Kidney (tissue), 14 donors: Measurements from ENCODE around the gene PSMB5. TPM values are rescaled to one million over a fixed set of nuclear protein-coding genes. Genes with fewer than 3 reads are reported as not detected.
A peak's percentile ranks its signal among the peaks of the same experiment; 100 is the strongest.

Source experiments
- DNase-seq, 5 donors: peaks; one replicate each; pipeline ENCODE4 v3.0.0-alpha.2; 2013 to 2020
- FAIRE-seq: peaks from 2 replicates; lab custom pipeline; 2012; peaks lifted over from hg19 to GRCh38; lab: Jason Lieb, UNC
- H3K27ac ChIP-seq, 2 donors: one replicate each; pipeline ENCODE4 v1.7.0; 2013; ENCODE audit warnings: low read depth in 2 of 2, low read length in 2 of 2, inconsistent platforms in 1 of 2
- H3K27me3 ChIP-seq: one replicate; pipeline ENCODE4 v1.7.1; 2013; ENCODE audit warnings: low read length, inconsistent platforms; ENCODE audit not compliant: control insufficient read depth, insufficient read depth
- H3K36me3 ChIP-seq, 3 donors: one replicate each; pipeline versions ENCODE4 v1.7.0 to v1.7.1; 2013; ENCODE audit warnings: low read length in 3 of 3, control low read depth in 1 of 3, inconsistent platforms in 1 of 3; ENCODE audit not compliant: insufficient read depth in 3 of 3, control insufficient read depth in 2 of 3
- H3K4me1 ChIP-seq, 3 donors: one replicate each; pipeline versions ENCODE4 v1.7.0 to v1.7.1; 2013; ENCODE audit warnings: low read length in 3 of 3, inconsistent platforms in 1 of 3, low read depth in 1 of 3; ENCODE audit not compliant: control insufficient read depth in 2 of 3, insufficient read depth in 2 of 3
- H3K4me3 ChIP-seq, 3 donors: one replicate each; pipeline versions ENCODE4 v1.7.0 to v1.8.1; 2013; ENCODE audit warnings: low read length in 3 of 3, control low read depth in 1 of 3, inconsistent platforms in 1 of 3
- H3K9ac ChIP-seq, 3 donors: one replicate each; pipeline versions ENCODE4 v1.7.0 to v1.7.1; 2013; ENCODE audit warnings: low read length in 3 of 3, control low read depth in 1 of 3, inconsistent platforms in 1 of 3
- H3K9me3 ChIP-seq, 3 donors: one replicate each; pipeline versions ENCODE4 v1.7.0 to v1.7.1; 2013; ENCODE audit warnings: low read length in 3 of 3, control low read depth in 1 of 3, inconsistent platforms in 1 of 3; ENCODE audit not compliant: control insufficient read depth in 2 of 3, insufficient read depth in 1 of 3
- intact Hi-C: fragments of 100-400 bp; cut with DNase I; formaldehyde crosslinking; loops from one replicate; pipeline ENCODE4 v1.11.1; 2022
- polyA plus RNA-seq: library from polyadenylated mRNA; stranded (reverse); fragments of 350-450 nt; fragmentation: Illumina TruSeq; extraction: RNeasy Lipid Tissue Mini Kit (QIAGEN cat#74804); gene quantifications from one replicate; pipeline ENCODE4 v1.2.3, GENCODE V29; 2014; ENCODE audit warnings: low read depth, low replicate concordance; ENCODE audit not compliant: insufficient read depth
- total RNA-seq: library from RNA; stranded (reverse); fragmentation: NEBNext Ultra II Directional; extraction: Animal tissue kit (Norgen Biotek cat#: 25700); gene quantifications from one replicate; pipeline ENCODE4 v1.2.1, GENCODE V29; 2021
- TF ChIP-seq, protein P1 (sequence below): IDR thresholded peaks from 3 replicates; pipeline ENCODE4 v1.5.1; 2012; ENCODE audit warnings: mild to moderate bottlenecking, moderate library complexity, borderline replicate concordance; ENCODE audit not compliant: insufficient read depth; ENCODE audit errors: extremely low read depth
- donor health status: control.
- donor health status: control.
- donor health status: control.
- donor health status: control.
- donor health status: control.
- donor health status: DM: yes; HTN: yes; CAD: no.
- donor health status: Normal renal cell carcinoma (clear cell type).

The PSMB5 gene
- total and polyA plus RNA-seq, 2 donors from 2014 or later, result 87.1 to 190 TPM

DNA sequence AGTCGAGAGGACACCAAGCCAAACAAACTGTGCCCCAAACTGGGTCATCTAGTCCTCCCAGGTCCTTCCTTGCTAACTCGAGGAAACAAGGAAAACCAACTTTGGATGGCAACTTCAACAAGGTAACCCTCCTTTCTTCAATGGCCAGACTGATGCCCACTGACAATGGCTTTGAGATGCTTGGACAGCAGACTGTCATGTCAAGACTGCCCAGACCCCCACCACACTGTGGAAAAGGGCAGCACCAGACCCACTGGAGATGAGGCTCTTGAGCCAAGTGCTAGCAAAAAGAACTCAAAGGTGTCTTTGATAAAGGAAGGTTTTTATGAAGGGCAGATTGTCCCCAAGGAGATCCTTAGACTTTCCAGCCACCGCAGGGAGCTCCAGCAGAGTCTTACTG lies 31.7 kb upstream of the PSMB5 start:
- no peak overlapping the region for H3K27ac ChIP-seq
- peaks cover 0 to 16% (median 11%) of the 10 kb centered on the region in 3 donors for H3K4me1 ChIP-seq
- no peaks in the 10 kb centered on the region for H3K9me3 ChIP-seq
- H3K36me3 ChIP-seq, result peaks cover 32 to 57% (median 45%) of the 10 kb centered on the region in 3 donors
- no peaks in the 10 kb centered on the region for H3K27me3 ChIP-seq
- intact Hi-C loops, result no loop called here
- TF ChIP-seq, protein P1, sequence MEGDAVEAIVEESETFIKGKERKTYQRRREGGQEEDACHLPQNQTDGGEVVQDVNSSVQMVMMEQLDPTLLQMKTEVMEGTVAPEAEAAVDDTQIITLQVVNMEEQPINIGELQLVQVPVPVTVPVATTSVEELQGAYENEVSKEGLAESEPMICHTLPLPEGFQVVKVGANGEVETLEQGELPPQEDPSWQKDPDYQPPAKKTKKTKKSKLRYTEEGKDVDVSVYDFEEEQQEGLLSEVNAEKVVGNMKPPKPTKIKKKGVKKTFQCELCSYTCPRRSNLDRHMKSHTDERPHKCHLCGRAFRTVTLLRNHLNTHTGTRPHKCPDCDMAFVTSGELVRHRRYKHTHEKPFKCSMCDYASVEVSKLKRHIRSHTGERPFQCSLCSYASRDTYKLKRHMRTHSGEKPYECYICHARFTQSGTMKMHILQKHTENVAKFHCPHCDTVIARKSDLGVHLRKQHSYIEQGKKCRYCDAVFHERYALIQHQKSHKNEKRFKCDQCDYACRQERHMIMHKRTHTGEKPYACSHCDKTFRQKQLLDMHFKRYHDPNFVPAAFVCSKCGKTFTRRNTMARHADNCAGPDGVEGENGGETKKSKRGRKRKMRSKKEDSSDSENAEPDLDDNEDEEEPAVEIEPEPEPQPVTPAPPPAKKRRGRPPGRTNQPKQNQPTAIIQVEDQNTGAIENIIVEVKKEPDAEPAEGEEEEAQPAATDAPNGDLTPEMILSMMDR, result no peak
- no peak overlapping the region for H3K9ac ChIP-seq
- FAIRE-seq (no peak), DNase-seq (no peak)
- H3K4me3 ChIP-seq, result no peak overlapping the region

- H3K4me1 ChIP-seq, result peaks cover 0 to 5% (median 4%) of the 10 kb centered on the region in 3 donors
- H3K27me3 ChIP-seq, result no peaks in the 10 kb centered on the region
- no peak for FAIRE-seq
- no peak overlapping the region for H3K4me3 ChIP-seq
- H3K9me3 ChIP-seq, result no peaks in the 10 kb centered on the region
- peaks cover 38 to 76% (median 58%) of the 10 kb centered on the region in 3 donors for H3K36me3 ChIP-seq
- TF ChIP-seq, protein P1, result no peak
- no peak overlapping the region for H3K27ac ChIP-seq
- no peak overlapping the region for H3K9ac ChIP-seq
- intact Hi-C loops, result no loop called here
- DNase-seq, result no peak
Observed at GRCh38 chr14:23063601-23064000, 28.9 kb upstream of the PSMB5 start.

GRCh38 chr14:23062002-23062401 lies 27.3 kb upstream of the PSMB5 start:
- Histone ChIP-seq H3K9me3 (no peaks in the 10 kb centered on the region), H3K27me3 (no peaks in the 10 kb centered on the region), H3K27ac (peak overlapping the region in 1 of 2 donors; percentile 13), H3K4me3 (no peak overlapping the region), H3K9ac (no peak overlapping the region), H3K36me3 (peaks cover 34 to 63% (median 49%) of the 10 kb centered on the region in 3 donors), H3K4me1 (peaks cover 0 to 7% (median 4%) of the 10 kb centered on the region in 3 donors)
- FAIRE-seq, result no peak
- DNase-seq, result peak in 2 of 5 donors; percentile 38 to 62
- TF ChIP-seq, protein P1, result no peak
- intact Hi-C loops, result no loop called here
